HEK293T (cell line): ENCODE measurements around the gene IGFBP3.

Experiments
- CTCF ChIA-PET: fragments of 350-600 bp; formaldehyde crosslinking; extraction: SDS; loops from one replicate; lab custom pipeline; 2021; ENCODE audit warnings: antibody characterized with exemption, inconsistent platforms; lab: Yijun Ruan, JAX
- POLR2A ChIA-PET: fragments of 350-600 bp; formaldehyde crosslinking; extraction: SDS; loops from one replicate; lab custom pipeline; 2020; ENCODE audit warnings: antibody characterized with exemption, inconsistent platforms; lab: Yijun Ruan, JAX
- DNase-seq: peaks from one replicate; pipeline ENCODE4 v3.0.0; 2012; ENCODE audit warnings: mixed read lengths; ENCODE audit errors: extremely low spot score
- ARNT ChIP-seq: fragments of 450-650 bp; IDR thresholded peaks from 2 replicates; pipeline ENCODE4 v1.6.1; 2017; ENCODE audit warnings: mild to moderate bottlenecking
- BHLHE40 ChIP-seq: fragments of 450-650 bp; IDR thresholded peaks from 2 replicates; pipeline ENCODE4 v1.6.1; 2016; ENCODE audit warnings: mild to moderate bottlenecking, moderate library complexity, borderline replicate concordance
- CTBP1 ChIP-seq: fragments of 450-650 bp; IDR thresholded peaks from 2 replicates; pipeline ENCODE4 v1.6.1; 2016; ENCODE audit warnings: borderline replicate concordance
- ELF4 ChIP-seq: fragments of 450-650 bp; IDR thresholded peaks from 2 replicates; pipeline ENCODE4 v1.6.1; 2017; ENCODE audit warnings: antibody characterized with exemption
- FOXA1 ChIP-seq: fragments of 450-650 bp; IDR thresholded peaks from 2 replicates; pipeline ENCODE4 v1.6.1; 2016; ENCODE audit warnings: mild to moderate bottlenecking
- FOXK2 ChIP-seq: fragments of 450-650 bp; IDR thresholded peaks from 2 replicates; pipeline ENCODE4 v1.6.1; 2016; ENCODE audit warnings: mild to moderate bottlenecking
- FOXM1 ChIP-seq: fragments of 450-650 bp; IDR thresholded peaks from 2 replicates; pipeline ENCODE4 v1.6.1; 2017; ENCODE audit warnings: mild to moderate bottlenecking, borderline replicate concordance
- HDGF ChIP-seq: fragments of 450-650 bp; IDR thresholded peaks from 2 replicates; pipeline ENCODE4 v1.6.1; 2017; ENCODE audit warnings: antibody characterized with exemption, borderline replicate concordance
- L3MBTL2 ChIP-seq: fragments of 450-650 bp; conservative IDR thresholded peaks from 2 replicates; pipeline ENCODE4 v1.6.1; 2016; ENCODE audit warnings: mild to moderate bottlenecking
- LEF1 ChIP-seq: fragments of 450-650 bp; IDR thresholded peaks from 2 replicates; pipeline ENCODE4 v1.6.1; 2017; ENCODE audit warnings: mild to moderate bottlenecking, borderline replicate concordance
- NFRKB ChIP-seq: fragments of 450-650 bp; IDR thresholded peaks from 2 replicates; pipeline ENCODE4 v1.6.1; 2016; ENCODE audit warnings: mild to moderate bottlenecking, moderate library complexity
- PKNOX1 ChIP-seq: fragments of 450-650 bp; IDR thresholded peaks from 2 replicates; pipeline ENCODE4 v1.6.1; 2016
- SP1 ChIP-seq: fragments of 450-650 bp; IDR thresholded peaks from 2 replicates; pipeline ENCODE4 v1.6.1; 2017
- SUZ12 ChIP-seq: fragments of 450-650 bp; IDR thresholded peaks from 2 replicates; pipeline ENCODE4 v1.6.1; 2016; ENCODE audit warnings: mild to moderate bottlenecking
- TARDBP ChIP-seq: fragments of 450-650 bp; IDR thresholded peaks from 2 replicates; pipeline ENCODE4 v1.6.1; 2016
- ZNF384 ChIP-seq: fragments of 450-650 bp; IDR thresholded peaks from 2 replicates; pipeline ENCODE4 v1.6.1; 2016

Gene IGFBP3

GRCh38 chr7:45886931-45887667 lies 34.0 kb downstream of the IGFBP3 start:
- CTCF ChIA-PET = no interaction called here
- TF ChIP-seq NFRKB (no peak), HDGF (no peak), FOXA1 (no peak), CTBP1 (no peak), FOXK2 (no peak), ARNT (no peak), ELF4 (no peak), ZNF384 (no peak), SUZ12 (no peak)
- POLR2A ChIA-PET = no interaction called here
- no peak for DNase-seq

- ChIA-PET CTCF (no interaction called here), POLR2A (no interaction called here)
Observed at GRCh38 chr7:45885264-45885882, 35.7 kb downstream of the IGFBP3 start.

GRCh38 chr7:45884136-45884535 lies 36.9 kb downstream of the IGFBP3 start:
- ChIA-PET POLR2A (no interaction called here), CTCF (no interaction called here)
- no peak for TF ChIP-seq FOXM1
- TF ChIP-seq FOXK2 = no peak
- TF ChIP-seq BHLHE40 = no peak
- TF ChIP-seq NFRKB = no peak
- no peak for TF ChIP-seq ELF4
- TF ChIP-seq TARDBP = no peak
- no peak for TF ChIP-seq CTBP1
- TF ChIP-seq SP1 = no peak
- no peak for TF ChIP-seq SUZ12
- no peak for TF ChIP-seq ARNT
- DNase-seq = no peak

More at GRCh38 chr7:45885264-45885882, 35.7 kb downstream of the IGFBP3 start:
- TF ChIP-seq TARDBP (no peak), SUZ12 (no peak), BHLHE40 (no peak), SP1 (no peak), FOXA1 (no peak), ELF4 (no peak), NFRKB (no peak), LEF1 (no peak), HDGF (no peak), FOXK2 (no peak)
- no peak for DNase-seq

GRCh38 chr7:45882465-45882810 lies 38.6 kb downstream of the IGFBP3 start:
- ChIA-PET POLR2A (no interaction called here), CTCF (no interaction called here)
- TF ChIP-seq NFRKB = no peak
- no peak for TF ChIP-seq FOXM1
- TF ChIP-seq SP1 = no peak
- TF ChIP-seq SUZ12 = no peak
- no peak for TF ChIP-seq ARNT
- TF ChIP-seq FOXA1 = no peak
- TF ChIP-seq LEF1 = no peak
- no peak for TF ChIP-seq TARDBP
- no peak for TF ChIP-seq BHLHE40
- TF ChIP-seq ZNF384 = no peak
- no peak for TF ChIP-seq PKNOX1
- TF ChIP-seq L3MBTL2 = no peak
- no peak for TF ChIP-seq HDGF
- TF ChIP-seq CTBP1 = no peak
- TF ChIP-seq FOXK2 = no peak
- no peak for TF ChIP-seq ELF4
- no peak for DNase-seq

- ChIA-PET POLR2A (no interaction called here), CTCF (interaction anchor here (1.0 kb wide), 1 partner anchor 9 kb away, joined by 4 read pairs; no protein-coding TSS in a partner anchor)
- no peak for DNase-seq
- no peak for TF ChIP-seq ZNF384
- TF ChIP-seq HDGF = no peak
- no peak for TF ChIP-seq FOXA1
- no peak for TF ChIP-seq PKNOX1
- TF ChIP-seq FOXM1 = no peak
- TF ChIP-seq ELF4 = no peak
- TF ChIP-seq FOXK2 = no peak
Observed at GRCh38 chr7:45881759-45882464, 39.2 kb downstream of the IGFBP3 start.

GRCh38 chr7:45881280-45881758 lies 39.8 kb downstream of the IGFBP3 start:
- ChIA-PET CTCF (interaction anchor here (1.0 kb wide), 1 partner anchor 9 kb away, joined by 4 read pairs; no protein-coding TSS in a partner anchor), POLR2A (no interaction called here)
- no peak for TF ChIP-seq L3MBTL2
- no peak for DNase-seq

GRCh38 chr7:45880433-45880860 lies 40.6 kb downstream of the IGFBP3 start:
- no peak for TF ChIP-seq SP1
- TF ChIP-seq BHLHE40 = no peak
- TF ChIP-seq L3MBTL2 = no peak
- no peak for TF ChIP-seq LEF1
- no peak for TF ChIP-seq ELF4
- TF ChIP-seq TARDBP = no peak
- no peak for TF ChIP-seq NFRKB
- ChIA-PET POLR2A (no interaction called here), CTCF (no interaction called here)
- no peak for DNase-seq
